ENCODE data around the gene ZSWIM3. TPM values are rescaled to one million over a fixed set of nuclear protein-coding genes. Genes with fewer than 3 reads are reported as not detected.
A peak's percentile ranks its signal among the peaks of the same experiment; 100 is the strongest.

ZSWIM3 gene
- total and polyA plus RNA-seq, 2 of the 13 experiments (the other 11 are each of a cell fraction or from before 2014, with no cell fraction given): 5.2 to 5.8 TPM

DNA sequence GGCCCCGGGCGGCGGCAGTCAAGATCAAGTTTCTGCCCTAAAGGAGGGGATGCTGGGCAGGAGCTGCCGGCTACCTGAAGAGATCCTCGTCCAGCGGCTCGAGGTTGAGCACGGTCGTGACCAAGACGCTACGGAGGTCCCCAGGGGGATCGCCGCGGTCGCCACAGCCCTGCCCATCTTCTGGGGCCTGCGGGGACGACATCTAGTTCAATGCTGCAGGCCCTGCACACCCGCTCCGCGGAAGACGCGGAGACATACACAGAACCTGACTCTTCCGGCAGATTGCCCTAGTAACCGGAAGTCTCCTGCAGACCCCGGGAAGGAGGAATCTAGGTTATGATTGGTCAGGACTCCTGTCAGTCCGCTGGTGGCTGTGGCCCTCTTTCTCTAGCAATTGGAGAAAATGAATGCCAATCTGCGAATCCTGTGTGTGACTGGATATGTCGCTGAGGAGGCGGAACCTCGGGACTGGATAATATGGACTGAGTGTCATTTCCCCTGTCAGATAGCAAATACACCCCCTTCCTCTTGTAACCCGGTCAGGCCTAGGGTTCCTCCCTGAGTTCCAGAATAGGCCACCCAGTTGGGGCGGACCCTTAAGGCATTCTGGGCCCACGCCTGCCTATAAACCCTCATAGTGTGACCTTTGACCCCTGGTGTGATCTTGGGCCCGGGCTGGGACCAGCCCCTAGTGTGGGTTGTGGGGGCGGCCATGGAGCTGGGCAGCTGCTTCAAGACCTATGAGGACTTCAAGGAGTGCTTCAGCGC lies at the start of gene ZSWIM3, which contains the start of gene ACOT8 (continued):
- TF ChIP-seq KLF15 (CRISPR knock-in tag; IDR thresholded peaks at IDR 0.05; ENCODE audit: borderline replicate concordance): no peak
- TF ChIP-seq SP1 (IDR thresholded peaks at IDR 0.05): no peak
- TF ChIP-seq SP1 (CRISPR knock-in tag; IDR thresholded peaks at IDR 0.05): peak; percentile 57
- TF ChIP-seq ZNF335 (CRISPR knock-in tag; IDR thresholded peaks at IDR 0.05): peak; percentile 86; the same call in 1 of the 2 replicates
- TF ChIP-seq, protein P1, sequence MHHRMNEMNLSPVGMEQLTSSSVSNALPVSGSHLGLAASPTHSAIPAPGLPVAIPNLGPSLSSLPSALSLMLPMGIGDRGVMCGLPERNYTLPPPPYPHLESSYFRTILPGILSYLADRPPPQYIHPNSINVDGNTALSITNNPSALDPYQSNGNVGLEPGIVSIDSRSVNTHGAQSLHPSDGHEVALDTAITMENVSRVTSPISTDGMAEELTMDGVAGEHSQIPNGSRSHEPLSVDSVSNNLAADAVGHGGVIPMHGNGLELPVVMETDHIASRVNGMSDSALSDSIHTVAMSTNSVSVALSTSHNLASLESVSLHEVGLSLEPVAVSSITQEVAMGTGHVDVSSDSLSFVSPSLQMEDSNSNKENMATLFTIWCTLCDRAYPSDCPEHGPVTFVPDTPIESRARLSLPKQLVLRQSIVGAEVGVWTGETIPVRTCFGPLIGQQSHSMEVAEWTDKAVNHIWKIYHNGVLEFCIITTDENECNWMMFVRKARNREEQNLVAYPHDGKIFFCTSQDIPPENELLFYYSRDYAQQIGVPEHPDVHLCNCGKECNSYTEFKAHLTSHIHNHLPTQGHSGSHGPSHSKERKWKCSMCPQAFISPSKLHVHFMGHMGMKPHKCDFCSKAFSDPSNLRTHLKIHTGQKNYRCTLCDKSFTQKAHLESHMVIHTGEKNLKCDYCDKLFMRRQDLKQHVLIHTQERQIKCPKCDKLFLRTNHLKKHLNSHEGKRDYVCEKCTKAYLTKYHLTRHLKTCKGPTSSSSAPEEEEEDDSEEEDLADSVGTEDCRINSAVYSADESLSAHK (CRISPR knock-in tag; IDR thresholded peaks at IDR 0.05; ENCODE audit: borderline replicate concordance): no peak; the same call in 1 of the 2 replicates
- TF ChIP-seq PHF21A (CRISPR knock-in tag; IDR thresholded peaks at IDR 0.05): peak; percentile 89
- no peak for TF ChIP-seq CC2D1A (CRISPR knock-in tag; IDR thresholded peaks at IDR 0.05)
- no peak for TF ChIP-seq HNRNPH1 (optimal IDR thresholded peaks at IDR 0.05; ENCODE audit: low read depth, low read length)
- TF ChIP-seq SRSF9 (IDR thresholded peaks at IDR 0.05; ENCODE audit: borderline replicate concordance, insufficient read depth, low read depth, low read length, poor library complexity, severe bottlenecking): no peak
- 0 out of 2 replicates have a peak, but pooled peaks have one; percentile 11 for TF ChIP-seq ZNF333 (CRISPR knock-in tag; IDR thresholded peaks at IDR 0.05; ENCODE audit: borderline replicate concordance)
- peak; percentile 94 for TF ChIP-seq KDM5B (CRISPR knock-in tag; IDR thresholded peaks at IDR 0.05; ENCODE audit: borderline replicate concordance)
- peak; percentile 15; the same call in 1 of the 2 replicates for TF ChIP-seq ZNF232 (CRISPR knock-in tag; IDR thresholded peaks at IDR 0.05; ENCODE audit: borderline replicate concordance)
- TF ChIP-seq KAT8 (CRISPR knock-in tag; IDR thresholded peaks at IDR 0.05): peak; percentile 99
- TF ChIP-seq ZNF567 (CRISPR knock-in tag; IDR thresholded peaks at IDR 0.05; ENCODE audit: borderline replicate concordance): peak; percentile 67; the same call in 1 of the 2 replicates
- peak; percentile 14; the same call in 1 of the 2 replicates for TF ChIP-seq ZNF691 (CRISPR knock-in tag; IDR thresholded peaks at IDR 0.05; ENCODE audit: borderline replicate concordance, low read depth)
- TF ChIP-seq PRMT3 (CRISPR knock-in tag; IDR thresholded peaks at IDR 0.05; ENCODE audit: borderline replicate concordance, low read depth): no peak
- no peak for TF ChIP-seq KDM3A (CRISPR knock-in tag; IDR thresholded peaks at IDR 0.05; ENCODE audit: low read depth)
- TF ChIP-seq JUND (CRISPR knock-in tag; IDR thresholded peaks at IDR 0.05): no peak; the same call in 1 of the 2 replicates
- peak; percentile 93 for TF ChIP-seq CREM (IDR thresholded peaks at IDR 0.05)
- TF ChIP-seq CREM (CRISPR knock-in tag; IDR thresholded peaks at IDR 0.05): peak; percentile 39; the same call in 1 of the 2 replicates
- no peak for TF ChIP-seq ZBTB39 (CRISPR knock-in tag; IDR thresholded peaks at IDR 0.05)
- no peak for TF ChIP-seq SKI (IDR thresholded peaks at IDR 0.05; ENCODE audit: partially characterized antibody)
- TF ChIP-seq MEF2D (CRISPR knock-in tag; IDR thresholded peaks at IDR 0.05): no peak; the same call in 1 of the 2 replicates
- 0 out of 2 replicates have a peak, but pooled peaks have one; percentile 35 for TF ChIP-seq ETV6 (CRISPR knock-in tag; conservative IDR thresholded peaks at IDR 0.05)
- TF ChIP-seq ZSCAN21 (CRISPR knock-in tag; IDR thresholded peaks at IDR 0.05; ENCODE audit: borderline replicate concordance): peak; percentile 25; the same call in 1 of the 2 replicates

Data from HepG2 (cell line).